Activated naive CD8-positive, alpha-beta T cell treated with anti-CD3 and anti-CD28 coated beads, Interleukin-2, amount 50 U/mL, for 24 hours (primary cell): ENCODE data around the gene ASMTL.
"Not testable (repeated sequence)": the region's sequence is repeated elsewhere in the genome, so short reads cannot be mapped to it uniquely, and the experiment has no call there.

Experiments
- ATAC-seq: fragments of 150-1000 bp; cut with Tn5 transposase; one replicate; pipeline ENCODE4 v1.10.0; 2021
- DNase-seq: peaks from one replicate; pipeline ENCODE4 v3.0.0; 2021
- H3K27ac Mint-ChIP-seq: one replicate; pipeline ENCODE4 v1.8.0; 2021; ENCODE audit warnings: mild to moderate bottlenecking, mixed read lengths
- H3K27me3 Mint-ChIP-seq: one replicate; pipeline ENCODE4 v1.8.0; 2021; ENCODE audit warnings: mixed read lengths
- H3K36me3 Mint-ChIP-seq: one replicate; pipeline ENCODE4 v1.8.0; 2021; ENCODE audit warnings: low read depth, mixed read lengths
- H3K4me1 Mint-ChIP-seq: one replicate; pipeline ENCODE4 v1.8.0; 2021; ENCODE audit warnings: mixed read lengths
- H3K4me3 Mint-ChIP-seq: one replicate; pipeline ENCODE4 v1.8.0; 2021; ENCODE audit warnings: mild to moderate bottlenecking, moderate library complexity, mixed read lengths
- H3K9me3 Mint-ChIP-seq: one replicate; pipeline ENCODE4 v1.8.0; 2021; ENCODE audit warnings: mixed read lengths

Gene ASMTL

GRCh38 chrX:1391370-1391706 is 61.4 kb downstream of the ASMTL start:
- Mint-ChIP-seq H3K36me3 (peaks cover 62% of the 10 kb centered on the region), H3K27ac (peak overlapping the region; percentile 92), H3K4me3 (peak overlapping the region; percentile 89), H3K27me3 (no peaks in the 10 kb centered on the region), H3K4me1 (peaks cover 66% of the 10 kb centered on the region), H3K9me3 (no peaks in the 10 kb centered on the region)
- ATAC-seq (no peak), DNase-seq (peak; percentile 96)

GRCh38 chrX:1390621-1391369 is 61.9 kb downstream of the ASMTL start:
- Mint-ChIP-seq H3K9me3 (no peaks in the 10 kb centered on the region), H3K4me3 (peak overlapping the region; percentile 89), H3K36me3 (peaks cover 61% of the 10 kb centered on the region), H3K27me3 (no peaks in the 10 kb centered on the region), H3K4me1 (peaks cover 62% of the 10 kb centered on the region), H3K27ac (peak overlapping the region; percentile 92)
- no peak for ATAC-seq
- DNase-seq, result no peak

- no peaks in the 10 kb centered on the region for H3K9me3 Mint-ChIP-seq
- peak overlapping the region; percentile 89 for H3K4me3 Mint-ChIP-seq
- ATAC-seq (no peak), DNase-seq (no peak)
- peak overlapping the region; percentile 92 for H3K27ac Mint-ChIP-seq
- peaks cover 58% of the 10 kb centered on the region for H3K36me3 Mint-ChIP-seq
- H3K27me3 Mint-ChIP-seq, result no peaks in the 10 kb centered on the region
- peaks cover 54% of the 10 kb centered on the region for H3K4me1 Mint-ChIP-seq
These were observed 62.8 kb downstream of the ASMTL start for GRCh38 chrX:1389993-1390285.

GRCh38 chrX:1389181-1389992 is 63.3 kb downstream of the ASMTL start:
- ATAC-seq (no peak), DNase-seq (no peak)
- Mint-ChIP-seq H3K36me3 (peaks cover 62% of the 10 kb centered on the region), H3K27ac (peak overlapping the region; percentile 76), H3K4me1 (peaks cover 50% of the 10 kb centered on the region), H3K27me3 (no peaks in the 10 kb centered on the region), H3K4me3 (peak overlapping the region; percentile 89), H3K9me3 (no peaks in the 10 kb centered on the region)

GRCh38 chrX:1388651-1389050 is 64.1 kb downstream of the ASMTL start:
- H3K27me3 Mint-ChIP-seq, result no peaks in the 10 kb centered on the region
- H3K9me3 Mint-ChIP-seq, result no peaks in the 10 kb centered on the region
- no peak for DNase-seq
- peaks cover 44% of the 10 kb centered on the region for H3K4me1 Mint-ChIP-seq
- ATAC-seq, result no peak
- H3K27ac Mint-ChIP-seq, result peak overlapping the region; percentile 76
- H3K4me3 Mint-ChIP-seq, result peak overlapping the region; percentile 89
- H3K36me3 Mint-ChIP-seq, result peaks cover 65% of the 10 kb centered on the region

- Mint-ChIP-seq H3K36me3 (peaks cover 69% of the 10 kb centered on the region), H3K27ac (no peak overlapping the region)
- ATAC-seq, result no peak
These were observed 65.5 kb downstream of the ASMTL start for GRCh38 chrX:1387141-1387776.

GRCh38 chrX:1386338-1387127 is 66.2 kb downstream of the ASMTL start:
- H3K9me3 Mint-ChIP-seq, result no peaks in the 10 kb centered on the region
- H3K4me1 Mint-ChIP-seq, result peaks cover 37% of the 10 kb centered on the region
- peak overlapping the region; percentile 54 for H3K27ac Mint-ChIP-seq
- ATAC-seq (no peak), DNase-seq (no peak)
- H3K27me3 Mint-ChIP-seq, result no peaks in the 10 kb centered on the region
- H3K4me3 Mint-ChIP-seq, result no peak overlapping the region
- H3K36me3 Mint-ChIP-seq, result peaks cover 69% of the 10 kb centered on the region

More at GRCh38 chrX:1387141-1387776, 65.5 kb downstream of the ASMTL start:
- Mint-ChIP-seq H3K4me1 (peaks cover 37% of the 10 kb centered on the region), H3K27me3 (no peaks in the 10 kb centered on the region), H3K4me3 (no peak overlapping the region), H3K9me3 (no peaks in the 10 kb centered on the region)
- DNase-seq, result no peak

GRCh38 chrX:1385253-1386223 is 67.2 kb downstream of the ASMTL start:
- Mint-ChIP-seq H3K27ac (no peak overlapping the region), H3K36me3 (peaks cover 60% of the 10 kb centered on the region), H3K4me1 (peaks cover 28% of the 10 kb centered on the region), H3K4me3 (no peak overlapping the region), H3K27me3 (no peaks in the 10 kb centered on the region), H3K9me3 (no peaks in the 10 kb centered on the region)
- ATAC-seq (no peak), DNase-seq (no peak)

GRCh38 chrX:1384658-1385252 is 68.0 kb downstream of the ASMTL start:
- DNase-seq, result no peak
- no peak for ATAC-seq
- Mint-ChIP-seq H3K9me3 (no peaks in the 10 kb centered on the region), H3K4me1 (peaks cover 27% of the 10 kb centered on the region), H3K4me3 (no peak overlapping the region), H3K36me3 (peaks cover 53% of the 10 kb centered on the region), H3K27me3 (no peaks in the 10 kb centered on the region), H3K27ac (no peak overlapping the region)

- no peak overlapping the region for H3K27ac Mint-ChIP-seq
- H3K4me1 Mint-ChIP-seq, result peaks cover 4% of the 10 kb centered on the region
- H3K36me3 Mint-ChIP-seq, result peaks cover 19% of the 10 kb centered on the region
- no peak for ATAC-seq
- H3K9me3 Mint-ChIP-seq, result no peaks in the 10 kb centered on the region
- no peaks in the 10 kb centered on the region for H3K27me3 Mint-ChIP-seq
- no peak for DNase-seq
- no peak overlapping the region for H3K4me3 Mint-ChIP-seq
These were observed 72.0 kb downstream of the ASMTL start for GRCh38 chrX:1380672-1381233.

- no peak overlapping the region for H3K27ac Mint-ChIP-seq
These were observed 74.4 kb downstream of the ASMTL start for GRCh38 chrX:1378306-1378759.

GRCh38 chrX:1368385-1368698 is 84.4 kb downstream of the ASMTL start:
- peaks cover 10% of the 10 kb centered on the region for H3K4me1 Mint-ChIP-seq
- DNase-seq (no peak), ATAC-seq (peak; percentile 49)
- H3K4me3 Mint-ChIP-seq, result no peak overlapping the region
- H3K36me3 Mint-ChIP-seq, result peaks cover 7% of the 10 kb centered on the region
- no peaks in the 10 kb centered on the region for H3K9me3 Mint-ChIP-seq
- H3K27me3 Mint-ChIP-seq, result no peaks in the 10 kb centered on the region
- no peak overlapping the region for H3K27ac Mint-ChIP-seq

More at GRCh38 chrX:1378306-1378759, 74.4 kb downstream of the ASMTL start:
- no peak for DNase-seq
- Mint-ChIP-seq H3K27me3 (no peaks in the 10 kb centered on the region), H3K4me3 (no peak overlapping the region), H3K4me1 (peaks cover 4% of the 10 kb centered on the region), H3K36me3 (peaks cover 1% of the 10 kb centered on the region), H3K9me3 (no peaks in the 10 kb centered on the region)
- ATAC-seq, result no peak

GRCh38 chrX:1366363-1366762 is 86.3 kb downstream of the ASMTL start:
- not testable (repeated sequence) for H3K4me3 Mint-ChIP-seq, DNase-seq, ATAC-seq, H3K27ac Mint-ChIP-seq, H3K9me3 Mint-ChIP-seq, H3K27me3 Mint-ChIP-seq
- H3K4me1 Mint-ChIP-seq, result peaks cover 14% of the 10 kb centered on the region
- peaks cover 12% of the 10 kb centered on the region for H3K36me3 Mint-ChIP-seq
